Prostate gland (tissue), 2 donors: ENCODE data around the gene FBRSL1. TPM values are rescaled to one million over a fixed set of nuclear protein-coding genes. Genes with fewer than 3 reads are reported as not detected.

Experiments used
- DNase-seq: peaks from one replicate; pipeline ENCODE4 v3.0.0-alpha.2; 2019; ENCODE audit warnings: low spot score
- H3K27ac ChIP-seq, 2 donors: fragments of 200-600 bp; sonication (generic); 2 replicates each; pipeline ENCODE4 v1.5.1; 2017 to 2019
- H3K27me3 ChIP-seq: fragments of 200-600 bp; sonication (generic); replicated peaks from 2 replicates; pipeline ENCODE4 v1.5.1; 2019; ENCODE audit not compliant: insufficient read depth
- H3K36me3 ChIP-seq, 2 donors: fragments of 200-600 bp; sonication (generic); 1 replicate in 1 of 2; 2 replicates in 1 of 2; pipeline versions ENCODE4 v1.5.1 to v1.8.1; 2017 to 2019
- H3K4me1 ChIP-seq: fragments of 200-600 bp; sonication (generic); replicated peaks from 2 replicates; pipeline ENCODE4 v1.5.1; 2019
- H3K4me3 ChIP-seq, 2 donors: fragments of 200-600 bp; sonication (generic); 2 replicates each; pipeline ENCODE4 v1.5.1; 2017 to 2019
- H3K9me3 ChIP-seq: fragments of 200-600 bp; sonication (generic); 2 replicates; pipeline ENCODE4 v1.5.1; 2017
- CTCF ChIP-seq, 4 experiments: fragments of 200-600 bp in 2 of 4; fragments of 450-650 bp in 2 of 4; sonication (generic) in 2 of 4; IDR thresholded peaks; 1 replicate in 3 of 4; 2 replicates in 1 of 4; pipeline ENCODE4 v1.5.1; 2016 to 2019; ENCODE audit warnings: antibody characterized with exemption in 4 of 4, mild to moderate bottlenecking in 2 of 4, moderate library complexity in 2 of 4
- POLR2A ChIP-seq: fragments of 450-650 bp; IDR thresholded peaks from one replicate; pipeline ENCODE4 v1.6.1; 2016; ENCODE audit warnings: antibody characterized with exemption, mild to moderate bottlenecking
- POLR2AphosphoS5 ChIP-seq: sonication (generic); formaldehyde crosslinking; IDR thresholded peaks from one replicate; pipeline ENCODE4 v1.6.1; 2017; ENCODE audit warnings: antibody characterized with exemption
- WGBS: methylation state at CpG from one replicate; pipeline ENCODE4 v1.1.5; 2018; 5-methylcytosine and 5-hydroxymethylcytosine counted together
- intact Hi-C: fragments of 100-400 bp; cut with DNase I; formaldehyde crosslinking; loops from one replicate; pipeline ENCODE4 v1.14.2; 2022
- total RNA-seq, 2 donors: library from RNA; depleted of rRNA; stranded (reverse); fragments of >200 nt; gene quantifications; one replicate each; pipeline ENCODE4 v1.1.0, GENCODE V29; 2016

The FBRSL1 gene
- total RNA-seq, 2 donors from 2014 or later, result 34.2 to 69.2 TPM

- TF ChIP-seq POLR2A (no peak), CTCF (IDR thresholded peaks at IDR 0.05) (no peak), POLR2AphosphoS5 (no peak)
- Histone ChIP-seq H3K9me3 (no peaks in the 10 kb centered on the region), H3K27ac (no peak overlapping the region), H3K4me1 (no peaks in the 10 kb centered on the region), H3K27me3 (no peaks in the 10 kb centered on the region), H3K36me3 (no peaks in the 10 kb centered on the region), H3K4me3 (no peak overlapping the region)
- intact Hi-C loops, result no loop called here
- no peak for DNase-seq
- WGBS, result 80% methylated on average over 27 of the region's 29 CpGs
Observed at GRCh38 chr12:132537836-132538662, 48.1 kb downstream of the FBRSL1 start.

- H3K4me3 ChIP-seq, result no peak overlapping the region
- H3K4me1 ChIP-seq, result no peaks in the 10 kb centered on the region
- no peaks in the 10 kb centered on the region for H3K9me3 ChIP-seq
- no peak for DNase-seq
- no peaks in the 10 kb centered on the region for H3K36me3 ChIP-seq
- intact Hi-C loops, result no loop called here
- no peak overlapping the region for H3K27ac ChIP-seq
- WGBS, result 89% methylated on average over 4 of the region's 4 CpGs
- TF ChIP-seq POLR2AphosphoS5, result no peak
- TF ChIP-seq POLR2A, result no peak
- TF ChIP-seq CTCF (IDR thresholded peaks at IDR 0.05), result no peak
- H3K27me3 ChIP-seq, result no peaks in the 10 kb centered on the region
Observed at GRCh38 chr12:132538663-132538990, 48.7 kb downstream of the FBRSL1 start.

- WGBS, result 92% methylated on average over 20 of the region's 23 CpGs
- H3K4me3 ChIP-seq, result no peak overlapping the region
- DNase-seq, result no peak
- no peaks in the 10 kb centered on the region for H3K36me3 ChIP-seq
- H3K27me3 ChIP-seq, result no peaks in the 10 kb centered on the region
- TF ChIP-seq POLR2AphosphoS5 (no peak), POLR2A (no peak), CTCF (IDR thresholded peaks at IDR 0.05) (no peak)
- H3K9me3 ChIP-seq, result no peaks in the 10 kb centered on the region
- intact Hi-C loops, result no loop called here
- no peak overlapping the region for H3K27ac ChIP-seq
- H3K4me1 ChIP-seq, result no peaks in the 10 kb centered on the region
Observed at GRCh38 chr12:132539016-132539773, 49.2 kb downstream of the FBRSL1 start.

- Histone ChIP-seq H3K36me3 (no peaks in the 10 kb centered on the region), H3K9me3 (no peaks in the 10 kb centered on the region), H3K27ac (no peak overlapping the region), H3K4me3 (no peak overlapping the region), H3K27me3 (no peaks in the 10 kb centered on the region), H3K4me1 (no peaks in the 10 kb centered on the region)
- TF ChIP-seq CTCF (IDR thresholded peaks at IDR 0.05) (no peak), POLR2A (no peak), POLR2AphosphoS5 (no peak)
- DNase-seq, result no peak
- 79% methylated on average over 8 of the region's 9 CpGs for WGBS
- intact Hi-C loops, result no loop called here
Observed at GRCh38 chr12:132540436-132540835, 50.5 kb downstream of the FBRSL1 start.
